ENCODE measurements around the gene UHRF1. TPM values are rescaled to one million over a fixed set of nuclear protein-coding genes. Genes with fewer than 3 reads are reported as not detected.
A peak's percentile ranks its signal among the peaks of the same experiment; 100 is the strongest.

The UHRF1 gene
- total and polyA plus RNA-seq, 2 of the 13 experiments (the other 11 are each of a cell fraction or from before 2014, with no cell fraction given): 6.8 to 78.4 TPM

- TF ChIP-seq PRPF4 (IDR thresholded peaks at IDR 0.05; ENCODE audit: low read depth, low read length, poor library complexity, severe bottlenecking) (no peak), NR0B2 (CRISPR knock-in tag; IDR thresholded peaks at IDR 0.05) (no peak; the same call in 1 of the 2 replicates), DNMT1 (CRISPR knock-in tag; IDR thresholded peaks at IDR 0.05) (no peak), MLX (CRISPR knock-in tag; IDR thresholded peaks at IDR 0.05) (no peak), ZNF12 (CRISPR knock-in tag; IDR thresholded peaks at IDR 0.05) (no peak), ZNF10 (CRISPR knock-in tag; IDR thresholded peaks at IDR 0.05; ENCODE audit: borderline replicate concordance, low read depth) (no peak), ATF3 (CRISPR knock-in tag; IDR thresholded peaks at IDR 0.05) (no peak), PAX8 (CRISPR knock-in tag; IDR thresholded peaks at IDR 0.05; ENCODE audit: borderline replicate concordance) (no peak), ZMYM2 (CRISPR knock-in tag; IDR thresholded peaks at IDR 0.05) (no peak), ZNF382 (CRISPR knock-in tag; IDR thresholded peaks at IDR 0.05; ENCODE audit: borderline replicate concordance) (no peak), ZNF674 (CRISPR knock-in tag; IDR thresholded peaks at IDR 0.05; ENCODE audit: low read depth) (no peak), SP1 (IDR thresholded peaks at IDR 0.05) (no peak), SP1 (CRISPR knock-in tag; IDR thresholded peaks at IDR 0.05) (peak; percentile 54), NFE2 (CRISPR knock-in tag; IDR thresholded peaks at IDR 0.05) (no peak), JUND (CRISPR knock-in tag; IDR thresholded peaks at IDR 0.05) (no peak), ZNF367 (CRISPR knock-in tag; IDR thresholded peaks at IDR 0.05; ENCODE audit: borderline replicate concordance) (no peak), NFKB2 (CRISPR knock-in tag; IDR thresholded peaks at IDR 0.05; ENCODE audit: borderline replicate concordance) (no peak), KDM4B (CRISPR knock-in tag; IDR thresholded peaks at IDR 0.05) (no peak), TGIF2 (CRISPR knock-in tag; IDR thresholded peaks at IDR 0.05) (no peak), NCOR1 (IDR thresholded peaks at IDR 0.05; ENCODE audit: borderline replicate concordance, low read length) (no peak), KDM5B (CRISPR knock-in tag; IDR thresholded peaks at IDR 0.05; ENCODE audit: borderline replicate concordance) (peak; percentile 47; the same call in 1 of the 2 replicates), ZNF343 (CRISPR knock-in tag; IDR thresholded peaks at IDR 0.05) (peak; percentile 38; the same call in 1 of the 2 replicates), PPARG (CRISPR knock-in tag; conservative IDR thresholded peaks at IDR 0.05) (no peak), ZNF552 (CRISPR knock-in tag; IDR thresholded peaks at IDR 0.05; ENCODE audit: borderline replicate concordance) (no peak; the same call in 1 of the 2 replicates)
- TF ChIP-seq, protein P1, sequence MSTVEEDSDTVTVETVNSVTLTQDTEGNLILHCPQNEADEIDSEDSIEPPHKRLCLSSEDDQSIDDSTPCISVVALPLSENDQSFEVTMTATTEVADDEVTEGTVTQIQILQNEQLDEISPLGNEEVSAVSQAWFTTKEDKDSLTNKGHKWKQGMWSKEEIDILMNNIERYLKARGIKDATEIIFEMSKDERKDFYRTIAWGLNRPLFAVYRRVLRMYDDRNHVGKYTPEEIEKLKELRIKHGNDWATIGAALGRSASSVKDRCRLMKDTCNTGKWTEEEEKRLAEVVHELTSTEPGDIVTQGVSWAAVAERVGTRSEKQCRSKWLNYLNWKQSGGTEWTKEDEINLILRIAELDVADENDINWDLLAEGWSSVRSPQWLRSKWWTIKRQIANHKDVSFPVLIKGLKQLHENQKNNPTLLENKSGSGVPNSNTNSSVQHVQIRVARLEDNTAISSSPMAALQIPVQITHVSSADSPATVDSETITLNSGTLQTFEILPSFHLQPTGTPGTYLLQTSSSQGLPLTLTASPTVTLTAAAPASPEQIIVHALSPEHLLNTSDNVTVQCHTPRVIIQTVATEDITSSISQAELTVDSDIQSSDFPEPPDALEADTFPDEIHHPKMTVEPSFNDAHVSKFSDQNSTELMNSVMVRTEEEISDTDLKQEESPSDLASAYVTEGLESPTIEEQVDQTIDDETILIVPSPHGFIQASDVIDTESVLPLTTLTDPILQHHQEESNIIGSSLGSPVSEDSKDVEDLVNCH (CRISPR knock-in tag; IDR thresholded peaks at IDR 0.05): no peak; the same call in 1 of the 2 replicates
- TF ChIP-seq, protein P2, sequence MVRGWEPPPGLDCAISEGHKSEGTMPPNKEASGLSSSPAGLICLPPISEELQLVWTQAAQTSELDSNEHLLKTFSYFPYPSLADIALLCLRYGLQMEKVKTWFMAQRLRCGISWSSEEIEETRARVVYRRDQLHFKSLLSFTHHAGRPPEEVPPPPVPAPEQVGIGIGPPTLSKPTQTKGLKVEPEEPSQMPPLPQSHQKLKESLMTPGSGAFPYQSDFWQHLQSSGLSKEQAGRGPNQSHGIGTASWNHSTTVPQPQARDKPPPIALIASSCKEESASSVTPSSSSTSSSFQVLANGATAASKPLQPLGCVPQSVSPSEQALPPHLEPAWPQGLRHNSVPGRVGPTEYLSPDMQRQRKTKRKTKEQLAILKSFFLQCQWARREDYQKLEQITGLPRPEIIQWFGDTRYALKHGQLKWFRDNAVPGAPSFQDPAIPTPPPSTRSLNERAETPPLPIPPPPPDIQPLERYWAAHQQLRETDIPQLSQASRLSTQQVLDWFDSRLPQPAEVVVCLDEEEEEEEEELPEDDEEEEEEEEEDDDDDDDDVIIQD (CRISPR knock-in tag; IDR thresholded peaks at IDR 0.05; ENCODE audit: low read depth): no peak
Measured at GRCh38 chr19:4909156-4909896, at the start of gene UHRF1 (continued).
